B cell (primary cell): ENCODE results near the gene ICA1. TPM values are rescaled to one million over a fixed set of nuclear protein-coding genes. Genes with fewer than 3 reads are reported as not detected.

Experiments used
- ATAC-seq: fragments of 200-7000 bp; cut with Tn5 transposase; one replicate; pipeline ENCODE4 v1.10.0; 2021; ENCODE audit warnings: low read depth, mild to moderate bottlenecking, moderate number of reproducible peaks, moderate library complexity
- CTCF ChIA-PET: fragments of 350-600 bp; sonication (Branson Sonifier 250); formaldehyde crosslinking; loops from one replicate; lab custom pipeline; 2021; ENCODE audit warnings: antibody characterized with exemption, inconsistent platforms; lab: Charles Lee
- POLR2A ChIA-PET: fragments of 350-600 bp; sonication (Branson Sonifier 250); formaldehyde crosslinking; loops from one replicate; lab custom pipeline; 2021; ENCODE audit warnings: antibody characterized with exemption; lab: Charles Lee
- DNase-seq: peaks from one replicate; pipeline ENCODE4 v3.0.0; 2013
- H2AFZ ChIP-seq: 2 replicates; pipeline ENCODE4 v1.6.1; 2012; ENCODE audit warnings: mild to moderate bottlenecking, low read depth, low read length; ENCODE audit not compliant: insufficient read depth, poor library complexity, severe bottlenecking
- H3K27ac ChIP-seq, 2 donors: 1 replicate in 1 of 2; 2 replicates in 1 of 2; pipeline ENCODE4 v1.5.1; 2012 to 2013; ENCODE audit warnings: low read length in 2 of 2, mild to moderate bottlenecking in 2 of 2, moderate library complexity in 1 of 2
- H3K27me3 ChIP-seq, 4 experiments: fragments of 200-600 bp in 1 of 4; sonication (generic) in 1 of 4; replicated peaks in 1 of 4; 1 replicate in 2 of 4; 2 replicates in 2 of 4; pipeline versions ENCODE4 v1.6.1 to v1.7.0; 2013 to 2016; ENCODE audit warnings: low read length in 3 of 4, mild to moderate bottlenecking in 2 of 4, mixed read lengths in 1 of 4, moderate library complexity in 1 of 4; ENCODE audit not compliant: insufficient read depth in 4 of 4, control insufficient read depth in 3 of 4; ENCODE audit errors: control extremely low read depth in 1 of 4
- H3K36me3 ChIP-seq, 2 experiments: replicated peaks in 1 of 2; 1 replicate in 1 of 2; 2 replicates in 1 of 2; pipeline versions ENCODE4 v1.6.1 to v1.7.1; 2013; ENCODE audit warnings: low read length in 1 of 2; ENCODE audit not compliant: insufficient read depth in 2 of 2, control insufficient read depth in 1 of 2; ENCODE audit errors: control extremely low read depth in 1 of 2, extremely low read depth in 1 of 2
- H3K4me1 ChIP-seq, 2 donors: fragments of 200-600 bp in 1 of 2; sonication (generic) in 1 of 2; 1 replicate in 1 of 2; 2 replicates in 1 of 2; pipeline versions ENCODE4 v1.5.1 to v1.6.1; 2013 to 2017; ENCODE audit warnings: low read length in 2 of 2; ENCODE audit not compliant: control insufficient read depth in 2 of 2, insufficient read depth in 2 of 2
- H3K4me2 ChIP-seq: replicated peaks from 2 replicates; pipeline ENCODE3; 2012; ENCODE audit warnings: mild to moderate bottlenecking, low read depth, low read length; ENCODE audit not compliant: poor library complexity, severe bottlenecking
- H3K4me3 ChIP-seq, 5 experiments: fragments of 200-600 bp in 1 of 5; sonication (generic) in 1 of 5; 1 replicate in 3 of 5; 2 replicates in 2 of 5; pipeline versions ENCODE4 v1.5.1 to v1.7.0; 2011 to 2016; ENCODE audit warnings: low read length in 4 of 5, mild to moderate bottlenecking in 4 of 5, low read depth in 2 of 5, control low read depth in 1 of 5, moderate library complexity in 1 of 5; ENCODE audit not compliant: insufficient read depth in 1 of 5; ENCODE audit errors: control extremely low read depth in 1 of 5, extremely low read depth in 1 of 5
- H3K79me2 ChIP-seq: fragments of 200-600 bp; sonication (generic); one replicate; pipeline ENCODE4 v1.6.0; 2016; ENCODE audit warnings: low read length; ENCODE audit not compliant: control insufficient read depth, insufficient read depth
- H3K9ac ChIP-seq: fragments of 200-600 bp; sonication (generic); 2 replicates; pipeline ENCODE4 v1.6.1; 2017; ENCODE audit warnings: mild to moderate bottlenecking, low read length, moderate library complexity
- H3K9me3 ChIP-seq, 3 donors: one replicate each; pipeline versions ENCODE4 v1.6.1 to v1.7.1; 2013; ENCODE audit warnings: low read length in 2 of 3; ENCODE audit not compliant: control insufficient read depth in 2 of 3, insufficient read depth in 1 of 3; ENCODE audit errors: control extremely low read depth in 1 of 3
- H4K20me1 ChIP-seq: 2 replicates; pipeline ENCODE4 v1.6.0; 2012; ENCODE audit warnings: mild to moderate bottlenecking, low read length; ENCODE audit not compliant: insufficient read depth, control insufficient read depth, poor library complexity, severe bottlenecking
- H3K27ac Mint-ChIP-seq: one replicate; pipeline ENCODE4 v1.8.0; 2021; ENCODE audit warnings: mixed read lengths
- H3K27me3 Mint-ChIP-seq: one replicate; pipeline ENCODE4 v1.8.0; 2021; ENCODE audit warnings: mixed read lengths
- H3K4me1 Mint-ChIP-seq: one replicate; pipeline ENCODE4 v1.8.0; 2021; ENCODE audit warnings: mixed read lengths
- H3K4me3 Mint-ChIP-seq: one replicate; pipeline ENCODE4 v1.8.0; 2021; ENCODE audit warnings: mixed read lengths
- H3K9me3 Mint-ChIP-seq: one replicate; pipeline ENCODE4 v1.8.0; 2022; ENCODE audit warnings: mixed read lengths; ENCODE audit not compliant: insufficient read depth
- CTCF ChIP-seq: fragments of 200-600 bp; IDR thresholded peaks from one replicate; pipeline ENCODE4 v1.8.0; 2022; ENCODE audit warnings: antibody characterized with exemption, mild to moderate bottlenecking
- EZH2 ChIP-seq: IDR thresholded peaks from 2 replicates; pipeline ENCODE4 v1.6.1; 2012; ENCODE audit warnings: borderline replicate concordance, low read depth, mild to moderate bottlenecking, moderate library complexity, low read length; ENCODE audit not compliant: insufficient read depth, poor library complexity, severe bottlenecking
- WGBS: methylation state at CpG from one replicate; pipeline ENCODE4 v1.1.5; 2013; ENCODE audit warnings: missing lambda C conversion rate; ENCODE audit not compliant: insufficient coverage; 5-methylcytosine and 5-hydroxymethylcytosine counted together
- intact Hi-C: fragments of 100-400 bp; cut with micrococcal nuclease; formaldehyde crosslinking; loops from one replicate; pipeline ENCODE4 v1.10.0; 2022
- polyA plus RNA-seq: library from polyadenylated mRNA; depleted of rRNA; stranded (reverse); fragments of >200 nt; gene quantifications from 2 replicates; pipeline ENCODE4 v1.2.3, GENCODE V29; 2012
- total RNA-seq, 2 donors: library from RNA; stranded (reverse); fragments of 120-200 nt in 1 of 2; gene quantifications; 1 replicate in 1 of 2; 2 replicates in 1 of 2; pipeline versions ENCODE4 v1.2.3 to v1.2.4, GENCODE V29; 2013 to 2022

Gene ICA1
- total and polyA plus RNA-seq, 2 donors (not counting 1 experiment from before 2014, with no cell fraction given): 0.03 TPM; not detected in 1

DNA sequence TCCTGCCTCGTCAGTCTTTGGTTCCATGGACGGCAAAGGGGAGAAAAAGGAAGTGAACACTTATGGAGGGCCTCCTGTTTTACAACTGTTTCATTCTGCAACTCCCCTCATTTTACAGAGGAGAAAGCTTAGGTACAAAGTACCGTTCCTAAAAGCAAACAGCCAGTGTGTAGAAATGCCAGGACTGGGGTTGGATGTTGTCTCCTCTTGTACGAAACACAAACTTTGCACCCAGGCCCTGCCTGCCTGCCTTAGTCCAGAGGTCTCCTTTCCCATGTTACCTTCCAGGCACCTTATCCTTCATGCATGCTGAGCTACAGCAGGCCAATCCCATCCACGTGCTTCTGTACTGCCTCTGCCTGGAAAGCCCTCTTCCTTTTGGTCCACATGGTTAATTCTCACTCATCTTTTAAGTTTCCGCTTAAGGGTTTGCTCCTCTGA, 86.0 kb downstream of the ICA1 start:
- TF ChIP-seq CTCF (no peak), EZH2 (no peak)
- 3% methylated on average over 2 of the region's 6 CpGs for WGBS
- CTCF ChIA-PET: interaction anchor here (1.2 to 6.8 kb wide), 5 partner anchors 11 to 590 kb away, joined by 3 to 57 read pairs (median 9); partner anchors contain the start of gene GLCCI1
- peak overlapping the region; percentile 82 to 91 for H3K27ac ChIP-seq
- Mint-ChIP-seq H3K9me3 (no peaks in the 10 kb centered on the region), H3K27me3 (no peaks in the 10 kb centered on the region), H3K4me1 (peaks cover 56% of the 10 kb centered on the region), H3K4me3 (peak overlapping the region; percentile 86), H3K27ac (peak overlapping the region; percentile 97)
- H3K36me3 ChIP-seq: no peaks in the 10 kb centered on the region
- H3K9ac ChIP-seq: peak overlapping the region; percentile 58
- intact Hi-C loops: loop anchor here (1.0 to 2.0 kb wide), 3 partner anchors 14 to 207 kb away; partner anchors contain the start of gene GLCCI1
- H3K27me3 ChIP-seq: no peaks in the 10 kb centered on the region
- H3K4me3 ChIP-seq: peak overlapping the region in 2 of 5 experiments; percentile 35 to 55
- peak overlapping the region; percentile 74 for H3K4me2 ChIP-seq
- no peaks in the 10 kb centered on the region for H3K9me3 ChIP-seq
- peak overlapping the region; percentile 62 for H2AFZ ChIP-seq
- peaks cover 43 to 49% of the 10 kb centered on the region in 2 donors for H3K4me1 ChIP-seq
- no peak for ATAC-seq
- H4K20me1 ChIP-seq: no peaks in the 10 kb centered on the region
- H3K79me2 ChIP-seq: no peaks in the 10 kb centered on the region
- no peak for DNase-seq
- POLR2A ChIA-PET: interaction anchor here (0.5 to 0.7 kb wide), 2 partner anchors 13 to 308 kb away, joined by 5 read pairs; no protein-coding TSS in a partner anchor
